Activated CD8-positive, alpha-beta memory T cell treated with anti-CD3 and anti-CD28 coated beads for 4 hours (primary cell): Measurements from ENCODE around the gene SLC6A19.

Experiments used
- DNase-seq, 2 donors: peaks; one replicate each; pipeline ENCODE4 v3.0.0-alpha.2; 2020; ENCODE audit warnings: low read depth in 2 of 2

SLC6A19 gene

GRCh38 chr5:1209489-1209852, 8.1 kb downstream of the SLC6A19 start:
- DNase-seq = no peak

DNA sequence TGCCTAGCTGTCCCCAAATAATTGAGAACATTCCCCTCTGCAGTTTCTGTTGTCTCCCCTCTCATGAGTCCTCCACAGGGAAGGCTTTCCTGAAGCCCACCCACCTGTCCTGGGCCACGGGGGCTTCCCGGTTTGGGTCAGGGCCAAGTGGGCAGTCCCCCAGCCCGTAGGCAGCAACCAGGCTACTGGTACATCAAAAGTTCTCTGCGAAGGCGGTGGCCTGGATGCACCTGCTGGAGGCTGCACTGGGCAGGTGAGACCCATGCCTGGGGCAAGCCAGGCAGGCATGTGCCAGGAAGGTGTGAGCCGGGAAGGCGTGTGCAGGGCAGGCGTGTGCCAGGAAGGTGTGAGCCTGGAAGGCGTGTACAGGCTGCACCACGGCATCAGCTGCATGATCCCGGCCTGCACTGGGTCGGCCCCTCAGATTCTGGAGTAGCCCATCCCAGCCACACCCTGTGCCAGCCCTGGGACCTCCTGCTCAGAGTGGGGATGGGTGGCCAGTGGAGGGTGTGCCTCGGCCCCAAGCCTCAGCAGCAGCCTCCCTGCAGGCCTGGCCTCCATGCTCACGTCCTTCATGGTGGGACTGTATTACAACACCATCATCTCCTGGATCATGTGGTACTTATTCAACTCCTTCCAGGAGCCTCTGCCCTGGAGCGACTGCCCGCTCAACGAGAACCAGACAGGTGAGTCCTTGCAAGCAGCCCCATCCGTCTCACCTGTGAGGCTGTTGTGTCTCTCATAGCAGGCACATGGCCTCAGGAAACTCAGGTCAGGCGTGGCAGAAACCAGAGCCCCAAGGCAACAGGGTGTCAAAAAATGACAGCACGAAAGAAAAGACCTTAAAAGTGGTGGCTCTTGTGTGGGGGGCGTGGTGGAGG, 8.7 kb downstream of the SLC6A19 start:
- no peak for DNase-seq

DNA sequence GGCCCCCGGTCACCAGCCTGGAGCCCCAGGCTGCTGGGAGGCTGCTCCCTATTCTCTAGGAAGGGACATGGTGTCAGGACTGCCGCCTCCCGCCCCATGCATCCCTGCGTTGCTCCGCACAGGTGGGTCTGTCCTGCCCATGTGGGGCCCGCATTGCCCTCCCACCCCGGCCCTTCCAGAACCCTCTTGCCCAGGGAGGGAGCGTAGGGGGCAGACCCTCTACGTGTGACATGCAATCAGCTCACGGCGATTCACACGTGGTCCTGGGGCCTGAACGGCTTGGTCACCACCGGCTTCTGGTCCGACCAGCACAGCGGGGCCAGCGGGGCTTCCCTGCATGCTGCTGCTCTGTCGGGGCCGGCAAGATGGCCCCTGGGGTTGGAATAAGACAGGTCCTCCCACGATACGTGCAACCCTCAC, 9.4 kb downstream of the SLC6A19 start:
- no peak for DNase-seq

DNA sequence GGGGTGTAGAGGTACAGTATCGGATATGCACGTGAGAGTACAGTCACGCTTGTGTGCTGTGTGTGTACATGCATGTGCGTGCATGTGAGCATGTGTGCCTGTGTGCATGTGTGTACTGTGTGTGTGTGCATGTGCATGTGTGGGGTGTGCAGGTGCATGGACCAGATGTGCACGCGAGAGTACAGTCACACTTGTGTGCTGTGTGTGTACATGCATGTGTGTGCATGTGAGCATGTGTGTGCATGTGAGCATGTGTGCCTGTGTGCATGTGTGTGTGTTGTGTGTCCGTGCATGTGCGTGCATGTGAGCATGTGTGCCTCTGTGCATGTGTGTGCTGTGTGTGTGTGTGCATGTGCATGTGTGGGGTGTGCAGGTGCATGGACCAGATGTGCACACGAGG, 10.3 kb downstream of the SLC6A19 start:
- DNase-seq = no peak

- no peak for DNase-seq
These were observed 10.9 kb downstream of the SLC6A19 start for GRCh38 chr5:1212271-1212670.

- DNase-seq = no peak
These were observed 11.5 kb downstream of the SLC6A19 start for GRCh38 chr5:1212881-1213280.

- DNase-seq = no peak
These were observed 12.2 kb downstream of the SLC6A19 start for GRCh38 chr5:1213508-1214162.

DNA sequence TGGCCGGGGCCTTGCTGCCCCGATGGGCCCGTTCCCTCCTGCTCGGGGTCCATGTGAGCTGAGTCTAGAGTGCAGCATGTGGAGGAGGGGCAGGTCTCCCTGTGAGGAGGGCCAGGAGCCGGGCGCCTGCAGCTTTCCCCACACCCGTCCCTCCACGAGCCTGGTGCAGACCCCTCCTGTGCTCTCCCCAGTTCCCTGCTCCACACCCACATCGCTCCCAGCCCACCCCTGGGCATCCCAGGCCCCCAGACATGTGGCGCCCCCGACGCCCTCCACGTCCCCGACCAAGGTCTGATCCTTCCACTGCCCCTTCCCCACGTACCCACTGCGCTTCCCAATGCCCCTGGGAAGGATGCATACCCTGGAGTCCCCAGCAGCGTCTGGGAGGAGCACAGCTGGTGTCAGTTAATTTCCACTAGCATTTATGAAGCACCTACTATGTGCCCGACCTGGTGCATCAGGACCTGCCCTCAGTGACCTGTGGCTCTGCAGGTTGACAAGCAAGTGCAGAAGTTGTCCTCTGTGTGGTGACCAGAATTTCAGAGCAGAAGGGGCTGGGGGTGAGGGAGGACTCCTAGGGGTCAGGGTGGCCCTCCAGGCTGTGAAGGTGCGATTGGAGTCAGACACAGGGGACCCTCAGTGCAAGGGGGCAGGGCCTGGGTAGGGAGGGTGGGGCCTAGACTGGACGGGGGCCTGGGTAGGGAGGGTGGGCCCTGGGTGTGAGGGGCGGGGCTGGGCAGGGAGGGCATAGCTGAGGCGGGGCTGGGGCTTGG, 13.0 kb downstream of the SLC6A19 start:
- DNase-seq = no peak

DNA sequence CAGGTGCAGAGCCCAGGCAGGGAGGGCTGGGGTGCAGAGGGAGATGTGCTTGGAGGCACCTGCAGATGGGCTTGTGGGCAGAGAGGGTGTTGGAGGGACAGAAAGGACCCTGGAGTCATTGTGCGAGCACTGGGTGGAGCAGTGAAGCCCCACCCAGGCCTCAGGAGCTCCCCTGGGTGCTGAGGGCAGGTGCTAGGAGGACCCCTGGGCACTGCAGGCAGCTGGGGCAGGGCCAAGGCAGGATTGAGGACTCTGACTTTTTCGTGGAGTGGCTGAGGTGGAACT, 13.5 kb downstream of the SLC6A19 start:
- no peak for DNase-seq

DNA sequence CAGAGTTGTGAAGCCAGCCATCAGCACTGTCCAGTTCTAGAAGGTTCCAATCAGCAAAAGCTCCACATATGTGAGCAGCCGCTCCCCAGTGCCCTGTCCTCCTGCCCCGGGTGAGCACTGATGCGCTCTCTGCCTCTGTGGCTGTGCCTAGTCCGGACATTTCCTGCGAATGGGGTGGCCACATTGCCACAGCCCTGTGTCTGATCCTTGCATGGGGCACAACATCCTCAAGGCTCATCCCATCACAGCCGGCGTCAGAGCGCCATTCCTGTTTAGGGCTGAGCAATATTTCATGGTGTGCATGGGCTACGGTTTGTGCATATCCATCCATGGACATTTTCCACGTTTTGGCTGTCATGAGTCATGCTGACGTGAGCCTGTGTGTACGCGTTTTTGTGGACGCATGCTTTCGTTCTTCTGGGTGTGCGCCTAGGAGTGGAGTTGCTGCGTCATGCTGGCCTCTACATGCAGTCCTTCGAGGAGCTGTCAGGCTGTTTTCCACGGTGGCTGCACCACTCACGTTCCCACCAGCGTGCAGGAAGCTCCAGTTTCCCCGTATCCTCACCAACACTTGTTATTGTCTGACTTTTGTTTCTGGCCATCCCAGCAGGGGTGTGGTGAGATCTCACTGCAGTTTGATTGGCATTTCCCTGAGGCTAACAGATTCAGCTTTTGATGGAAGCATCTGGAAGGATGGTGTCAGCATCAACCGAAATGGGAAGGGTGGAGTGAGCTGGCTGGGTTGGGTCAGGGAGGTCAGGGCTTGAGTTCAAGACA, 14.1 kb downstream of the SLC6A19 start:
- DNase-seq = no peak

DNA sequence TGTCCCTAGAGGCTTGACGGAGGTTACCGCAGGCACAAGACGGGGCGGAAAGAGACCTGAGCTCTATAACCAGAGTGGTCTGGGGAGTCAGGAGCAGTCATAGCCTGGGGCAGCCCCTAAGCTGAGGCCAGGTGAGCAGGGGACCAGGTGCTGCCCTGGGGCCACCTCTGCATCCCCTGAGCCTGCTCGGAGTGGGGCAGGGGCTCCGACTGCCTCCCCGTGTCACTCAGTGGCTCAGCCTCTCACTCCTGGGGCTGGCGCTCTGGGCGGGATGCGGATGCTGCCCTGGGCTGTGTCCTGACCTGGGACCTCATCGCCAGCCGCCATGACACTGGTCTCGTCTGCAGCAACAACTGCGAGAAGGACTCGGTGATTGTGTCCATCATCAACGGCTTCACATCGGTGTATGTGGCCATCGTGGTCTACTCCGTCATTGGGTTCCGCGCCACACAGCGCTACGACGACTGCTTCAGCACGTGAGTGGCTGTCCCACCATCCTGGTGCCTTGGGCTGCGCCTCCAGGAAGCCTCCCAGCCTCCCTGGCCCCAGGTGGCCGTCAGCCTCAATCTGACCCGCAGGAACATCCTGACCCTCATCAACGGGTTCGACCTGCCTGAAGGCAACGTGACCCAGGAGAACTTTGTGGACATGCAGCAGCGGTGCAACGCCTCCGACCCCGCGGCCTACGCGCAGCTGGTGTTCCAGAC, 15.0 kb downstream of the SLC6A19 start:
- no peak for DNase-seq

DNA sequence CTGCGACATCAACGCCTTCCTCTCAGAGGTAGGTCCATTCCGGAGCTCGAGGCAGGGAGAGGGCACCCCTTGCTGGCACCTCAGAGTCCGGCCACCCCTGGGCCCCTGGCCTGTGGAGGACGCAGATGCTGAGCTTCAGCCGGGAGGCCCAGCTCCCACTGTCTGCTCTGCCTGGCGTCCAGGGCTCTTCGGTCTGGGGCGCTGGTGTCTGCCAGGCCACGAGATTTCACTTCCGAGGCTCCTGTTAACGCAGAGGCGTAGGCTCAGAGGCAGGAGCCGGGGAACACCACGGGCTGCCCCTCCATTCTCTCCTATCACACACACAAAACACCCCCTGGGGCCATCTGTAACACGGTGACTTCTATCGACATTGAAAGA, 15.5 kb downstream of the SLC6A19 start:
- no peak for DNase-seq

GRCh38 chr5:1217596-1218206, 16.3 kb downstream of the SLC6A19 start:
- no peak for DNase-seq

DNA sequence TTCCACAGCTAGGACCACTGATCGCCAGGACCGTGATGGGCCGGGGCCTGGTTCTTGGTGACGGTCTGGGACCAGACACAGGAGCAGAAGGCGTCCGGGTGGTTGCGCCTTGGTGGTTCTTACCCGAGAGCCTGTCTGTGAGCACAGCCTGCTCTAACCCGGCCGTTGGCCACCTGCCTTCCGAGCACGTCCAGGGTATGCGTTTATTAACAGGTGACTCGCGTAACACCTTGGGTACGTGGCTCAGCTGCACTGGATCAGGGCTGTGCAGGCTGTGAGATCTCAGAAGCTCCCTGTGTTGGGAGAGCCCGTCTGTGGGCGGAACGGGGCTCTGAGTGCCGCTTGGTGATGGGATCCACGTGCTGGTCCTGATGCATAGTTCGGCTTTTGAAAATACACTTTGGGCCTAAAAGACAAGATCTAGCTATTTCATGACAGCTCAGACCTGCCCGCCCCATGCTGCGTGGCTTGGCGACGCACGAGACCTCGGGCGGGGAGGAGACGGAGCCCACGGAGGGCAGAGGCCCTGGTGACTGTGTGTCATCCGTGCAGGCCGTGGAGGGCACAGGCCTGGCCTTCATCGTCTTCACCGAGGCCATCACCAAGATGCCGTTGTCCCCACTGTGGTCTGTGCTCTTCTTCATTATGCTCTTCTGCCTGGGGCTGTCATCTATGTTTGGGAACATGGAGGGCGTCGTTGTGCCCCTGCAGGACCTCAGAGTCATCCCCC, 17.1 kb downstream of the SLC6A19 start:
- no peak for DNase-seq

- DNase-seq = no peak
These were observed 17.8 kb downstream of the SLC6A19 start for GRCh38 chr5:1219098-1219767.

DNA sequence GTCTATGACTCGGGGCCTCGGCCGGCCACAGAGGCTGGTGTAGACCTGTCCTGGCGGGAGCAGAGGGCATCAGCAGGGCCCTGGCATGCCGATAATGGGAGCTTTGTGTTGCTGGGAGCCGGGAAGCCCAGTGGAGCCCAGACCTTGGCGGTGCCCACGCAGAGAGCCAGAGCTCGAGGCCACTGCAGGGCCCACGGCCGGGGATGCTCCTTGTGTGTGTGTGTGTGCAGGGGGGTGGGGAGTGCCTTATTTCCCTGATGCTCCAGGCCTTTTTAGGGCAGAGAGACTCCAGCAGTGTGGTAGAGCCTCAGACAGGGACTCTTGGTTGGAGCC, 18.3 kb downstream of the SLC6A19 start:
- DNase-seq = no peak

DNA sequence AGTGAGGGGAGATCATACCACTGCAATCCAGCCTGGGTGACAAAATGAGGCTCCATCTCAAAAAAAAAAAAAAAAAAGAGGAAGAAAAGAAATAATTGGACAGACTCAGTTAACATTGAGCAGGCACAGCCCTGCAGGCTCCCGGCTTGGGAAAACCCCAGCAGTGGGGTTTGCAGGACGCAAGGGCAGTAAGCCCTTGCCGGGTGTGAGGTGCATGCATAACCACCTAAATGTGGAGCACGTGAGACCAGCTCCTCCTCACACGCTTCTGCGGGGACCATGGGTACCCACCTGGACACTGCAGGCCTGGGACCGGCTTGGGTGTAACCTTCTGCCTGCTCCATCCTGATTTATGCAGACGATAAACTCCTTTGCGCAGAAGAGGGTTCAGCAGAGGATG, 19.0 kb downstream of the SLC6A19 start:
- DNase-seq = no peak

- DNase-seq = no peak
These were observed 19.4 kb downstream of the SLC6A19 start for GRCh38 chr5:1220831-1221230.

- no peak for DNase-seq
These were observed 20.3 kb downstream of the SLC6A19 start for GRCh38 chr5:1221721-1222120.

GRCh38 chr5:1222147-1222546, 20.8 kb downstream of the SLC6A19 start:
- DNase-seq = no peak
